H1 (cell line): ENCODE data around the gene SLC26A9. TPM values are rescaled to one million over a fixed set of nuclear protein-coding genes. Genes with fewer than 3 reads are reported as not detected.

Experiments used
- CTCF ChIA-PET: fragments of 300-600 bp; sonication (Branson Sonifier 250); formaldehyde crosslinking; loops from one replicate; lab custom pipeline; 2021; ENCODE audit not compliant: partially characterized antibody; lab: Charles Lee
- POLR2A ChIA-PET: fragments of 300-600 bp; sonication (Branson Sonifier 250); formaldehyde crosslinking; loops from one replicate; lab custom pipeline; 2021; ENCODE audit warnings: inconsistent platforms; ENCODE audit not compliant: partially characterized antibody; lab: Charles Lee
- DNase-seq, 2 experiments: peaks; one replicate each; pipeline versions ENCODE4 v3.0.0 to v3.0.0-alpha.2; 2010 to 2022; ENCODE audit warnings: low spot score in 2 of 2, low read depth in 1 of 2, mixed read lengths in 1 of 2
- FAIRE-seq: peaks from 2 replicates; lab custom pipeline; 2011; peaks lifted over from hg19 to GRCh38; lab: Jason Lieb, UNC
- H2AFZ ChIP-seq: 2 replicates; pipeline ENCODE4 v1.8.1; 2012; ENCODE audit warnings: low read length, inconsistent platforms
- H2AK5ac ChIP-seq: 2 replicates; pipeline ENCODE4 v1.6.1; 2013; ENCODE audit warnings: low read depth, low read length
- H2BK120ac ChIP-seq: replicated peaks from 2 replicates; pipeline ENCODE3; 2013; ENCODE audit warnings: low read depth, low read length, inconsistent platforms
- H2BK12ac ChIP-seq: 2 replicates; pipeline ENCODE4 v1.6.1; 2013; ENCODE audit warnings: low read depth, low read length
- H2BK15ac ChIP-seq: 2 replicates; pipeline ENCODE4 v1.6.1; 2013; ENCODE audit warnings: low read length
- H2BK20ac ChIP-seq: 2 replicates; pipeline ENCODE4 v1.6.1; 2013; ENCODE audit warnings: low read length
- H2BK5ac ChIP-seq: 2 replicates; pipeline ENCODE4 v1.6.1; 2013; ENCODE audit warnings: low read depth, low read length
- H3K14ac ChIP-seq: 2 replicates; pipeline ENCODE4 v1.6.1; 2013; ENCODE audit warnings: inconsistent platforms; ENCODE audit not compliant: insufficient read length
- H3K18ac ChIP-seq: 2 replicates; pipeline ENCODE4 v1.6.1; 2013; ENCODE audit warnings: low read length; ENCODE audit errors: extremely low read depth
- H3K23ac ChIP-seq: 2 replicates; pipeline ENCODE4 v1.6.1; 2013; ENCODE audit warnings: inconsistent platforms; ENCODE audit not compliant: insufficient read length
- H3K23me2 ChIP-seq: 2 replicates; pipeline ENCODE4 v1.6.1; 2013; ENCODE audit warnings: low read depth, low read length
- H3K27ac ChIP-seq: 2 replicates; pipeline ENCODE4 v1.6.1; 2011; ENCODE audit warnings: low read depth, low read length, inconsistent platforms
- H3K27me3 ChIP-seq, 4 experiments: replicated peaks in 1 of 4; 1 replicate in 1 of 4; 2 replicates in 3 of 4; pipeline versions ENCODE4 v1.6.1 to v1.8.1; 2011 to 2013; ENCODE audit warnings: low read length in 3 of 4, mild to moderate bottlenecking in 3 of 4, inconsistent platforms in 2 of 4, mixed read lengths in 2 of 4, moderate library complexity in 1 of 4; ENCODE audit not compliant: control insufficient read depth in 3 of 4, insufficient read depth in 3 of 4; ENCODE audit errors: extremely low read depth in 1 of 4
- H3K36me3 ChIP-seq, 4 experiments: 2 replicates each; pipeline versions ENCODE4 v1.6.1 to v1.8.1; 2011 to 2013; ENCODE audit warnings: mild to moderate bottlenecking in 4 of 4, low read length in 3 of 4, moderate library complexity in 2 of 4, control low read depth in 1 of 4, inconsistent platforms in 1 of 4; ENCODE audit not compliant: insufficient read depth in 4 of 4, control insufficient read depth in 2 of 4
- H3K4ac ChIP-seq: replicated peaks from 2 replicates; pipeline ENCODE3; 2013; ENCODE audit warnings: low read length, low read depth, mixed read lengths, inconsistent platforms; ENCODE audit not compliant: insufficient read length
- H3K4me1 ChIP-seq, 4 experiments: replicated peaks in 1 of 4; 1 replicate in 1 of 4; 2 replicates in 3 of 4; pipeline versions ENCODE4 v1.6.1 to v1.8.1; 2011 to 2013; ENCODE audit warnings: low read length in 3 of 4, inconsistent platforms in 2 of 4, mixed read lengths in 1 of 4; ENCODE audit not compliant: insufficient read depth in 4 of 4, control insufficient read depth in 3 of 4
- H3K4me2 ChIP-seq, 2 experiments: 2 replicates each; pipeline versions ENCODE4 v1.6.1 to v1.8.1; 2011 to 2013; ENCODE audit warnings: low read depth in 2 of 2, low read length in 2 of 2, control low read depth in 1 of 2, inconsistent platforms in 1 of 2, mild to moderate bottlenecking in 1 of 2; ENCODE audit not compliant: insufficient read depth in 1 of 2
- H3K4me3 ChIP-seq, 4 experiments: fragments of 200-600, 300-600 bp in 1 of 4; sonication (generic), shearing (Covaris generic), sonication (Bioruptor Twin) in 1 of 4; 2 replicates each; pipeline versions ENCODE4 v1.5.1 to v1.8.1; 2011 to 2016; ENCODE audit warnings: low read length in 4 of 4, low read depth in 3 of 4, control low read depth in 2 of 4, inconsistent platforms in 2 of 4, mild to moderate bottlenecking in 2 of 4, mixed read lengths in 1 of 4, moderate library complexity in 1 of 4; ENCODE audit not compliant: insufficient read depth in 2 of 4; ENCODE audit errors: extremely low read depth in 1 of 4
- H3K56ac ChIP-seq: replicated peaks from 2 replicates; pipeline ENCODE3; 2013; ENCODE audit warnings: low read depth, mild to moderate bottlenecking, mixed read lengths, low read length, inconsistent platforms; ENCODE audit not compliant: insufficient read length
- H3K79me1 ChIP-seq: 2 replicates; pipeline ENCODE4 v1.6.1; 2013; ENCODE audit warnings: low read depth, low read length, control low read depth
- H3K79me2 ChIP-seq, 2 experiments: 2 replicates each; pipeline versions ENCODE4 v1.6.1 to v1.8.1; 2012 to 2013; ENCODE audit warnings: low read length in 2 of 2, mild to moderate bottlenecking in 2 of 2, inconsistent platforms in 1 of 2; ENCODE audit not compliant: insufficient read depth in 2 of 2, control insufficient read depth in 1 of 2
- H3K9ac ChIP-seq, 4 experiments: replicated peaks in 1 of 4; 1 replicate in 1 of 4; 2 replicates in 3 of 4; pipeline versions ENCODE4 v1.6.1 to v1.8.1; 2011 to 2013; ENCODE audit warnings: low read depth in 3 of 4, low read length in 3 of 4, control low read depth in 2 of 4, mild to moderate bottlenecking in 2 of 4, moderate library complexity in 2 of 4, inconsistent platforms in 1 of 4; ENCODE audit errors: extremely low read depth in 1 of 4
- H3K9me3 ChIP-seq, 2 experiments: 2 replicates each; pipeline versions ENCODE4 v1.6.1 to v1.8.1; 2012 to 2013; ENCODE audit warnings: mild to moderate bottlenecking in 2 of 2, moderate library complexity in 2 of 2, control low read depth in 1 of 2, inconsistent platforms in 1 of 2, low read depth in 1 of 2, low read length in 1 of 2, mixed read lengths in 1 of 2; ENCODE audit not compliant: insufficient read depth in 2 of 2
- H4K20me1 ChIP-seq, 2 experiments: replicated peaks in 1 of 2; 2 replicates each; pipeline versions ENCODE3 to v1.8.1; 2011 to 2013; ENCODE audit warnings: inconsistent platforms in 2 of 2, low read length in 2 of 2, mild to moderate bottlenecking in 1 of 2; ENCODE audit not compliant: insufficient read depth in 2 of 2, control insufficient read depth in 1 of 2
- H4K5ac ChIP-seq: 2 replicates; pipeline ENCODE4 v1.6.1; 2013; ENCODE audit warnings: low read length, low read depth, mixed read lengths, inconsistent platforms; ENCODE audit not compliant: insufficient read length
- H4K8ac ChIP-seq: 2 replicates; pipeline ENCODE4 v1.8.0; 2013; ENCODE audit warnings: mild to moderate bottlenecking, moderate library complexity, low read length, inconsistent platforms; ENCODE audit not compliant: insufficient read depth; ENCODE audit errors: extremely low read depth
- H4K91ac ChIP-seq: replicated peaks from 2 replicates; pipeline ENCODE3; 2013; ENCODE audit warnings: low read length, mixed read lengths, inconsistent platforms; ENCODE audit not compliant: insufficient read length
- CBX8 ChIP-seq: fragments of 300-800, 300-1000 bp; sonication (generic); IDR thresholded peaks from 2 replicates; pipeline ENCODE4 v1.7.1; 2016; ENCODE audit warnings: low read depth, low read length, borderline replicate concordance
- KDM5A ChIP-seq: fragments of 200-600 bp; IDR thresholded peaks from 2 replicates; pipeline ENCODE4 v1.7.1; 2012; ENCODE audit warnings: mild to moderate bottlenecking, low read length, inconsistent platforms, mixed read lengths
- MAFK ChIP-seq: IDR thresholded peaks from 2 replicates; pipeline ENCODE4 v1.6.1; 2012; ENCODE audit warnings: low read depth, mild to moderate bottlenecking, improper control_type of control experiment, low read length
- NRF1 ChIP-seq: IDR thresholded peaks from 2 replicates; pipeline ENCODE4 v1.6.1; 2011; ENCODE audit warnings: mild to moderate bottlenecking, low read depth, low read length, improper control_type of control experiment
- PHF8 ChIP-seq: fragments of 200-600 bp; sonication (generic); conservative IDR thresholded peaks from 2 replicates; pipeline ENCODE4 v1.7.1; 2012; ENCODE audit warnings: low read depth, mild to moderate bottlenecking, inconsistent platforms, low read length, moderate library complexity
- POU5F1 ChIP-seq: IDR thresholded peaks from 2 replicates; pipeline ENCODE4 v1.6.1; 2011; ENCODE audit warnings: low read depth, mild to moderate bottlenecking, low read length, moderate library complexity
- RBBP5 ChIP-seq: IDR thresholded peaks from 2 replicates; pipeline ENCODE4 v1.7.1; 2012; ENCODE audit warnings: low read depth, mild to moderate bottlenecking, inconsistent platforms, low read length, moderate library complexity, borderline replicate concordance
- SIRT6 ChIP-seq: IDR thresholded peaks from one replicate; pipeline ENCODE4 v1.7.1; 2012; ENCODE audit warnings: low read length, inconsistent platforms
- SRF ChIP-seq: IDR thresholded peaks from 2 replicates; pipeline ENCODE4 v1.6.1; 2011; ENCODE audit warnings: mild to moderate bottlenecking, low read depth, low read length, moderate library complexity
- SUZ12 ChIP-seq: fragments of 200-600 bp; sonication (generic); IDR thresholded peaks from 2 replicates; pipeline ENCODE4 v1.6.1; 2012; ENCODE audit warnings: mild to moderate bottlenecking, inconsistent platforms, low read length, moderate library complexity, mixed read lengths
- TAF7 ChIP-seq: optimal IDR thresholded peaks from 2 replicates; pipeline ENCODE3; 2011; ENCODE audit warnings: low read depth, mild to moderate bottlenecking, inconsistent platforms, low read length, moderate library complexity, borderline replicate concordance
- WGBS, 2 experiments: shearing (Covaris generic) in 1 of 2; methylation state at CpG; one replicate each; pipeline versions ENCODE4 v1.1.6 to v1.1.7; 2013 to 2015; ENCODE audit warnings: low lambda C conversion rate in 2 of 2, mixed read lengths in 2 of 2, inconsistent platforms in 1 of 2, low coverage in 1 of 2, missing lambda C conversion rate in 1 of 2; ENCODE audit not compliant: insufficient replicate concordance in 2 of 2, insufficient coverage in 1 of 2, insufficient read length in 1 of 2; ENCODE audit errors: extremely low coverage in 1 of 2, missing lambda C conversion rate in 1 of 2; 5-methylcytosine and 5-hydroxymethylcytosine counted together
- polyA plus RNA-seq, 7 experiments: library from polyadenylated mRNA; depleted of rRNA in 3 of 7; stranded (reverse) in 5 of 7; unstranded in 2 of 7; fragments of >200 nt in 5 of 7; fragments of 200-250 nt in 2 of 7; gene quantifications; 1 replicate in 5 of 7; 2 replicates in 1 of 7; 4 replicates in 1 of 7; pipeline versions ENCODE4 v1.2.1 to v1.2.3, GENCODE V29; 2011 to 2013; ENCODE audit warnings: missing spikeins in 2 of 7, mixed read lengths in 2 of 7
- total RNA-seq: library from RNA; stranded (reverse); fragmentation: NEBNext Ultra II Directional; extraction: Animal tissue kit (Norgen Biotek cat#: 25700); gene quantifications from 2 replicates; pipeline ENCODE4 v1.2.1, GENCODE V29; 2021
- TF ChIP-seq, protein P1 (sequence below), 3 experiments: IDR thresholded peaks; 1 replicate in 2 of 3; 2 replicates in 1 of 3; pipeline versions ENCODE4 v1.5.1 to v1.6.1; 2011; ENCODE audit warnings: low read length in 3 of 3, mild to moderate bottlenecking in 3 of 3, inconsistent platforms in 2 of 3, low read depth in 1 of 3, moderate library complexity in 1 of 3; ENCODE audit not compliant: insufficient read depth in 1 of 3; ENCODE audit errors: control extremely low read depth in 1 of 3

Gene SLC26A9
- total and polyA plus RNA-seq, 2 of the 8 experiments (the other 6 are each of a cell fraction or from before 2014, with no cell fraction given): not detected

GRCh38 chr1:205926213-205926612, 17.0 kb downstream of the SLC26A9 start:
- Histone ChIP-seq H3K27me3 (no peaks in the 10 kb centered on the region), H3K14ac (no peak overlapping the region), H2AK5ac (no peak overlapping the region), H3K4ac (no peak overlapping the region), H3K79me2 (no peaks in the 10 kb centered on the region), H3K23me2 (no peaks in the 10 kb centered on the region), H3K4me3 (no peak overlapping the region), H3K9me3 (no peaks in the 10 kb centered on the region), H4K8ac (no peak overlapping the region), H2BK5ac (no peak overlapping the region), H3K23ac (no peak overlapping the region), H3K9ac (no peak overlapping the region), H2BK15ac (no peak overlapping the region), H3K27ac (no peak overlapping the region), H3K36me3 (no peaks in the 10 kb centered on the region), H3K4me2 (no peak overlapping the region), H2BK120ac (no peak overlapping the region), H4K91ac (no peak overlapping the region), H4K20me1 (no peaks in the 10 kb centered on the region), H3K79me1 (no peaks in the 10 kb centered on the region), H2BK20ac (no peak overlapping the region), H3K4me1 (no peaks in the 10 kb centered on the region), H3K18ac (no peak overlapping the region), H2AFZ (no peak overlapping the region), H4K5ac (no peak overlapping the region), H3K56ac (no peak overlapping the region), H2BK12ac (0 out of 2 replicates have a peak overlapping the region, but pooled peaks have one; percentile 7)
- ChIA-PET POLR2A (no interaction called here), CTCF (interaction anchor here (1.0 to 14.5 kb wide), 5 partner anchors 8 to 114 kb away, joined by 3 to 394 read pairs (median 7); no protein-coding TSS in a partner anchor)
- WGBS, 2 experiments: 88% methylated on average over 5 of the region's 5 CpGs; no CpG with 5 or more reads in 1 of the 2 experiments
- FAIRE-seq: no peak
- no peak for DNase-seq
- TF ChIP-seq TAF7 (no peak), POU5F1 (no peak), SIRT6 (no peak), NRF1 (no peak), KDM5A (no peak), PHF8 (no peak), CBX8 (no peak), SUZ12 (no peak), RBBP5 (no peak), MAFK (no peak), SRF (no peak)
- TF ChIP-seq, protein P1, sequence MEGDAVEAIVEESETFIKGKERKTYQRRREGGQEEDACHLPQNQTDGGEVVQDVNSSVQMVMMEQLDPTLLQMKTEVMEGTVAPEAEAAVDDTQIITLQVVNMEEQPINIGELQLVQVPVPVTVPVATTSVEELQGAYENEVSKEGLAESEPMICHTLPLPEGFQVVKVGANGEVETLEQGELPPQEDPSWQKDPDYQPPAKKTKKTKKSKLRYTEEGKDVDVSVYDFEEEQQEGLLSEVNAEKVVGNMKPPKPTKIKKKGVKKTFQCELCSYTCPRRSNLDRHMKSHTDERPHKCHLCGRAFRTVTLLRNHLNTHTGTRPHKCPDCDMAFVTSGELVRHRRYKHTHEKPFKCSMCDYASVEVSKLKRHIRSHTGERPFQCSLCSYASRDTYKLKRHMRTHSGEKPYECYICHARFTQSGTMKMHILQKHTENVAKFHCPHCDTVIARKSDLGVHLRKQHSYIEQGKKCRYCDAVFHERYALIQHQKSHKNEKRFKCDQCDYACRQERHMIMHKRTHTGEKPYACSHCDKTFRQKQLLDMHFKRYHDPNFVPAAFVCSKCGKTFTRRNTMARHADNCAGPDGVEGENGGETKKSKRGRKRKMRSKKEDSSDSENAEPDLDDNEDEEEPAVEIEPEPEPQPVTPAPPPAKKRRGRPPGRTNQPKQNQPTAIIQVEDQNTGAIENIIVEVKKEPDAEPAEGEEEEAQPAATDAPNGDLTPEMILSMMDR (IDR thresholded peaks at IDR 0.05; ENCODE audit: control extremely low read depth in 1 of 3, insufficient read depth in 1 of 3, low read depth in 1 of 3, low read length in 3 of 3): no peak
